ENCODE data around the gene PCYT1A.
"Not testable (repeated sequence)": the region's sequence is repeated elsewhere in the genome, so short reads cannot be mapped to it uniquely, and the experiment has no call there.

GRCh38 chr3:196302551-196302950 is 15.0 kb upstream of the PCYT1A start:
- TF ChIP-seq CTCF (IDR thresholded peaks at IDR 0.05); POLR2AphosphoS5 (IDR thresholded peaks at IDR 0.05; ENCODE audit: low read depth, low read length); SIN3A (IDR thresholded peaks at IDR 0.05; ENCODE audit: borderline replicate concordance, insufficient read depth, low read depth, low read length); TCF7L2 (IDR thresholded peaks at IDR 0.05; ENCODE audit: low read depth, low read length): not testable (repeated sequence)
